SHP77 treated with DMSO at 0.1 percent for 48 hours (cell line): Measurements from ENCODE around the gene SLC6A11.
A peak's percentile ranks its signal among the peaks of the same experiment; 100 is the strongest.

Experiments used
- DNase-seq: peaks from one replicate; lab custom pipeline; 2025; lab: John Stamatoyannopoulos, UW

The SLC6A11 gene

DNA sequence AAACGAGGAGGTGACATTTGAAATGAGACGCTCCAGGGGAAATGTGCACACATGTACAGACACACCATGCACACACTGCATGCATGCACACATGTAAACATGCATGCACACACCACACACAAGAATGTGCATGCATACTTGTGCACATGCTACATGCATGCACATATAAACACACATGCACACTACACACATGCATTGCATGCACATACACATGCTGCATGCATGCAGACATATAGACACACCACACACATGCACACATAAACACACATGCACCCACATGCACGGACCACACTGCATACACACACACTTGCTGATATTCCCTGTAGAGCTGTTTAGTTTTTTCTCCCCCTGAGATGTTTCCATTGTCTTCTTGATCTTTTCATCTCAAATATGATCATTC is 138.7 kb downstream of the SLC6A11 start:
- no peak for DNase-seq

- DNase-seq: peak; percentile 18
Measured at GRCh38 chr3:10955711-10956453, 139.9 kb downstream of the SLC6A11 start.

DNA sequence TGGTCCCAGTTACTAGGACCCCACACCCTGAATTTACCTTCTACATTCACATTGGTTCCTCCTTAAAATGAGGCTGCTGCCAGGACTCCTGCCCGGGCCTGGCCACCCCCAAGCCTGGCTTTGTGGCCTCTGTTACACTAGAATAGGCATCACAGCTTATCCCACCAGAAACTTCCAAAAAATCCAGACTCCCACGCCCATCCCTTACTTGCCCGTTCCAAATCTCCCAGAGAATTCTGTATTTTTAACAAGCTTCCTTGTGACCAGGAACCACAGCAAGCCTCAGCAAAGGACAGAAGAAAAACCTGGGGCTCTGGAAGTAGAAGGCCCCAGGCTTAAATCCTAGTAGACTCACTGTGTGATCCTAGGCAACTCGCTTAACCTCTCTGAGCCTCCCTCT is 140.5 kb downstream of the SLC6A11 start:
- DNase-seq: no peak

DNA sequence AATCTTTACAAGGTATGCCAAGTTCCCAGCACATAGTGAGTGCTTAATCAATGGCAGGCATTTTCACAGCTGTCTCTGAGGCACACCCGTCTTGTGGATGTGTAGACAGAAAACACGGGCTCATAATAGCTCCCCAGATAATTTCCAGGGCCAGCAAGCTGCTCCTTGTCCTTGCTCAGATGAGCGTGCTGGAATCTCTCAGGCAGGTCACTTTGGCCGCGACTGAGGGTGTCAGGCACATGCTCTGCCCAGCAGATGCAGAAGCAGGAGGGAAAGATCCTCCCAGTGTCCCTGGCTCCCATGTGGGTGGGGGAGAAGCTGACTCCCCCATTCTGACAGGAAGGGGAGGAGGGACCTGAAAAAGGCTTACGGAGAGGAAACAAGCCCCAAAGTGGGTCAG is 141.0 kb downstream of the SLC6A11 start:
- no peak for DNase-seq

DNA sequence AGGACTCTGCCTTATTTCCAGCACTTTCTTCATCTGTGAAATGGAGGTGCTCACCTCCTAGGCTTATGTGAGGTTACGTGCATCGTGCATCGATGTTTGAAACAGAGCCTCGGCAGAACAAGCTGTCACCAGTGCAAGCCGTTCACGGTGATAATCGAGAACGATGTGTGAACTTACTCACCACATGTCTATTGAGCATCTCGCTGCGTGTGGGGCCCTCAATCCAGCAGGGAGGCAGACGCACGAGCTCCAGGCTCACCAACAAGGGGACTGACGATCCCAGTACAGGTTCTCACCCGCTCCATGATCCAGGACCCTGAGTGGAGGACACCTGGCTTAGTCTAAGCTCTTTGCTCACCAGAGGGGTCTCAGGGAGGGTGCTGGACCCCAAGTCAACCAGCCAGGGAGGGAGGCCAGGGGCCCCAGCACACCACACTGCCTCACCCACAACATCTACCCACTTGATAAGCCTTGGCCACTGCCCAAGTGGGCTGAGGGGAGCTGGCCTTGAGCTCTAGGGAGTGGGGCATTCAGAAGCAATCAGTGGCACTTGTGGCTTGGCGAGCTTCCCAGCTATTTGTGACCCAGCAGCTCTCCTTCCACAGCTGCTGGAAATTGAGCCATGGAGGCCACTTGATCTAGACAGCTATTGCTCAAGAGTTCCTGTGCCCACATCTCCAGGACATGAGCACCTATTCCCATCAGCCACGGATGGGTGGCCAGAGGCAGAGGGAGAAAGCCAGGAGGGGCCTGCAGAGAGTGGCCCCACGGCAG is 142.1 kb downstream of the SLC6A11 start:
- peak; percentile 83 for DNase-seq

DNA sequence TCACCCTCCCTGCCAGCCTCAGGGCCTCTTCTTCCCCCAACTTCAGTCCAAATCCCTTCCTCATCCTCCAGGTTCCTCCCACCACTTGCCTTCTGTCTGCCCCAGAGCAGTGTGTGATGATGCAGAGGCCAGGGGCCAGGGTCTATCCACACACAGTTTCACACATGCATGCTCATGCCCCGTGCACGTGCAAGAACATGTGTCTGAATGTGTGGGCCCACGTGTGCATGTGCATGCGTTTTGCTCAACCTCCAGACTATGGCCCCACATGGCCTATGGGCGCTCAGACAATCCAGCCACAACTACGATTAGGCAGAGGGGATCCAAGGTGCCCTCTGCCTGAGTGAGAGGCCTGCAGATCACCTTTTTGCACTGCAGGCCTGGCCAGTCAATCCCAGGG is 144.2 kb downstream of the SLC6A11 start:
- DNase-seq: no peak

- DNase-seq: no peak
Measured at GRCh38 chr3:10961921-10962320, 145.9 kb downstream of the SLC6A11 start.

DNA sequence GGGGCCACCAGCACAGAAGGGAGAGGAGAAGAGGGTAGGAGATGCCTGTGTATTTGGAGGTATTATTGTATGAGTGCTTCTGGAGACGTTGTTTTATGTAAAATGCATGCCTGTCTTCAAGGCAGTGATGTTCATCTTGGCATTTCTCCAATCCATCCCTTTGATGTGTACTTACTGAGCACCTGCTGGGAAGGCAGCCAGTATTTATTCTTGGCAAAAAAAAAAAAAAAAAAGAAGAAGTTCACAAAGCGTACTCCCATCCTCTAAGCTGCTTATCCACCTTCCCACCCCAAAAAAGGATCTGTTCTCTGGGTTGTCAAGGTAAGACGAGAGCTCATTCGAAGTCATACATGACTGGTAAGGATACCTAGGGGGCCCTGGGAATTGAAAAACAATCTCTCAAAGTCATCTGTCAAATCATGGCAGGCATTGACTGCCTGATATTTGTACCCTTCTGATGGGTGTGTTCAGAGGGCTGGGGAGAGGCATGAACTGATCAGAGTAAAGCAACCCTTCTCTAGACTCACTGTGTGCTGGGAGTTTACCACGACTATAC is 146.5 kb downstream of the SLC6A11 start:
- peak; percentile 53 for DNase-seq

- DNase-seq: no peak
Measured at GRCh38 chr3:10964537-10965167, 148.6 kb downstream of the SLC6A11 start.

DNA sequence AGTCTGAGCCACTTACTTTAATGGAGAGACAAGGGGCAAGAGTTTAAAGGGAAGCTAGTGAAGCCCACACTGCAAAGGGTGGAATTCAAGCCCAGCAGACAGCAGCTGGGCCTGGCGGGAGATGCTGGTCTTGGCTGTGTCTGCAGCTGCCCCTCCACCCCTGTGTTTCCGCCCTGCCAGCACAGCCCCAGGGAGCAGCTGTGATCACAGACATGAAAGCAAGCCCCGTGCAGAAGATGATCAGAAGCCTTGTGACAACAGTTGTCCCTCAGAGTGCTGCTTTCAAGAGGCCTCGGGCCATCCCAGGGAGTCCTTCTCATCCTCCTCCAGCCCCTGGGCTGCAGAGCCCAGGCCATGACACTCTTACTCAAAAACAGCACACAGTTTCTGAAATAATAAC is 152.4 kb downstream of the SLC6A11 start:
- peak; percentile 51 for DNase-seq

GRCh38 chr3:10970306-10970960 is 154.4 kb downstream of the SLC6A11 start:
- DNase-seq: no peak

GRCh38 chr3:10972072-10972782 is 156.2 kb downstream of the SLC6A11 start:
- no peak for DNase-seq

DNA sequence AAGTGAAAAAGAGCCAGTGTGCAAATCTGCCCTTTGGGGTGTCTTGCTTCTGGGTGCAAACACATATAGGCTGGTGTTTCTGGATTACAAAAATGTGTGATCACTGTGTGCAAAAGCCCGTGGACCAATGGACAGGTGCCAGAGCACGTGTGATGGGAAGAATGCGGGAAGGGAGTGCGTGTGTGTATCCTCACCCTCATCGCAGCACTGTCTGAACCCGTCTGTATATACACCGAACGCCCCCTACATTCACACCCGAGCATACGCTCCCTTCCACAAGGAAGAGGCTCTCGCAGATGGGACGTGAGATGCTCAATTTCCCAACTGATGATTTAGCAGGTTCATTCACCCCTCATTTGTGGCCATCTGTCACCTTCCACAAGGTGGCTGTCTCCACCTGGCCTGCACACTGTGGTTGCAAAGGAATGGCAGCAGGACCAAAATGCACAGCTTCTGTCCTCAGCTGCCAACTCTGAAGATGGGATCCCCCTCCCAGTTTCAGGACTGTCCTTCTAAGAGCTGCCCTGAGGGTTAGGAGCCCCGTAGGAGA is 157.1 kb downstream of the SLC6A11 start:
- no peak for DNase-seq

DNA sequence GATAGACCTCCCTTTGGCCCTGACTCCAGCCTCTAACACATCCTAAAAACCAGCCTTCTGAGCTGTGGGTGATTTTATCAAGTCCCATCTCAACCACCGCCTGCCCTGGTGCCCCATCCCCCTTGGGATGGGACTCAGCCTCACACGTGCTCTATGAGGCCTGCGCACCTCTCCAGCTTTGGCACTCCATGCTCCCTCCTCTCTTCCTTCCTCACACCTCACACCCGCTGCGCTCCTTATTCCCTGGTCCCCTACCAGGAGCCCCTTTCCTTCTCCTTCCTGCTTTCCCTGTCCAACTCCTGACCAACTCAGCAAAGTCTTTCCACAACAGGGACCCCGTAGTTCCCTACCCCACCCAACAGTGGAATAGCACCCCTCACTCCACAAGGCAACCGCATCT is 158.1 kb downstream of the SLC6A11 start:
- no peak for DNase-seq

- no peak for DNase-seq
Measured at GRCh38 chr3:10974746-10975375, 158.8 kb downstream of the SLC6A11 start.

DNA sequence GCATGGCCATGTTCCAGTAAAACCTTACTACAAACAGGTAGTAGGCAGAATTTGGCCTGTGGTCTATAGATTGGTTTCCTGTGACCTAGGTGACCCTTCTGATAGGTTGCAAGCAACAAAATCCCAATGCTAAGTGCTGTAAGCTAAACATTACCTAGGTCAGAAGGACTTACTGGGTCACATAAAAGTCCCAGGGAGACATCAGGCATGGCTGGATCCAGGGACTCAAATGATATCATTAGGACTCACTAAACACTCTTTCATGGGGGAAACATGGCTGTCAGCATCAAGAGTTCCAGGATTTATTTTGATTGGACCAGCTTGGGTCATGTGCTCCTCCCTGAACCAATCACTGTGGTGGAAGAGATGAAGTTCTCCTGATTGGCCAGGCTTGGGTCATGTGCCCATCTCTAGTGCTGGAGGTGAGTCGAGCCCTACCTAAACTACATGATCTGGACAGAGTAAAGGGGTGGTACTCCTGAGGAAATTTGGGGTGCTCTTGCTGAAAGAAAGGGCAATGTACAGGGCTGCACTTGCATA is 159.7 kb downstream of the SLC6A11 start:
- DNase-seq: no peak

DNA sequence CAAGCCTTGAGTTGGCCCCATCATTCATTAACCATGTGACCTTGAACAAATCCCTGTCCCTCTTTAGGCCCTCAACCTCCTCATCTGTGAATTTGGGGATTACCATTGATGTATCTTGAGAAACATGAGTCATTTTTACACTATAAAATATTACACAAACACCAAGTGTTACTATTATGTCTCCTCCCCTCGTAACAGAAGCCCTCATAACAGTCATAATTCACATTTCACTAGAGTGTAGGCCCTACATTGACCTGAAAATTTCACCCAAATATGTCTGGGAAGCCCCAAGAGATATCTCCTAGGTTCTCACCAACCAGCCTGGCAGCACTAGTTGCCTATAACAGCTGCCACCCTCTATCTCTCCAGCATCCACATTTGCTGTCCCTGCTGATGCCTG is 160.7 kb downstream of the SLC6A11 start:
- DNase-seq: no peak

DNA sequence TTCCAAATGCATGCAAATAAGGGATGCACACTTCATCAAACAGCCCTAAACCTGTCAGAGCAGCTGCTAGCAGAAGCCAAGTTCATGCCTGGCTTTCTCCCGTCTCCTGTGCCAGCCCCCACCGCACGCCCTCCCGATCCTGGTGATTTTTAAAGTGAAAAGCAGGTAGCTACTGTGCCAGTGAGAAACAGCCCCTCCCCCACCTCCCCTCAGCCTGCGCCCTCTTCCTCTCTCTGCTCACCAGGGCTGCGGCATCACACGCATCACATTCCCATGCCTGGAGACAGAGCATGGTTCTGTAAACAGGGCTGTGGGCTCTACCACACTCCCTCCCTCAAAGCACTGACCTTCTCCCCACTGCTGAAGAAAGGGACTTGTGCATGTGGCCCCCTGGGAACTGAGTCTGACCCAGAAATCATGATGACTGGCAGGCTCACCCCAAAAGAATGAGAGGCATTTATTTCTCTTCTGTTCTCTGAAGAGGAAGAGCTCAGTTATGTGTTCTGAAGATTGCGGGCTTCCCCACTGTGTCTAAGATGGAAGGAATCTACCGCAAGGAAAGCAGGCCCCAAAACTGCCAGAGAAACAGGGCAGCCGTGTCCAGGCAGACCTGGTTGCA is 162.0 kb downstream of the SLC6A11 start:
- DNase-seq: no peak

DNA sequence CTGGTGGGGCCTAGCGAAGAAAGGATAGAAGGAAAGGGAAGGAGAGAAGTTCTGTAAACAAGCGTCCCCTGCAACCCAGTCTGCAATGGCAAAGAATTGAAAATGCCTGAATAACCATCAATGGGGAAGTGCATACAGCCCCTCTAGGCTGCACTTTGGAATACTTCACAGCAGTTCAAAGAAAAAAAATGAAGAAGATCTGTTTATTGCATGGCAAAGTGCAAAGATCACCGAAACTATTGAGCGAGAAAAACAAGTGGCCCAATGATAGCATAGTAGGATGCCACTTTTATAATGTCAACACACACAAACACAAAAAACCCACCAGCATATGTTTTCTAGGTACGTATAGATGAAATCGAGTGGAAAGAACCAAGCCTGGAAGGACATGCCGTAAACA is 162.9 kb downstream of the SLC6A11 start:
- DNase-seq: no peak

GRCh38 chr3:10980312-10980711 is 164.3 kb downstream of the SLC6A11 start:
- no peak for DNase-seq
